K562 (cell line): ENCODE data around the gene RIPK3. TPM values are rescaled to one million over a fixed set of nuclear protein-coding genes. Genes with fewer than 3 reads are reported as not detected.

ENCODE experiments used
- ATAC-seq: fragments of 200-7000 bp; cut with Tn5 transposase; 3 replicates; pipeline ENCODE4 v1.9.1; 2020; ENCODE audit warnings: moderate library complexity
- BruUV-seq: library from RNA; stranded (reverse); fragments of 400-500 nt; replicated peaks from 2 replicates; lab custom pipeline; 2021; lab: Mats Ljungman, UMichigan
- CTCF ChIA-PET: fragments of 300-600 bp; formaldehyde crosslinking; extraction: SDS; loops from one replicate; lab custom pipeline; 2021; ENCODE audit warnings: low intra/inter-chr PET ratio; lab: Yijun Ruan, JAX
- POLR2A ChIA-PET: fragments of 300-600, 350-650 bp; sonication (Branson Sonifier 250); formaldehyde crosslinking; extraction: SDS; loops from one replicate; lab custom pipeline; 2021; ENCODE audit warnings: antibody characterized with exemption, inconsistent platforms; lab: Yijun Ruan, JAX
- DNase-seq, 4 experiments: peaks; one replicate each; pipeline versions ENCODE4 v3.0.0 to v3.0.0-alpha.2; 2011 to 2018; ENCODE audit warnings: low spot score in 3 of 4, mixed read lengths in 3 of 4; ENCODE audit errors: extremely low read depth in 1 of 4
- FAIRE-seq: peaks from 2 replicates; lab custom pipeline; 2011; peaks lifted over from hg19 to GRCh38; lab: Jason Lieb, UNC
- H2AFZ ChIP-seq: 2 replicates; pipeline ENCODE4 v1.6.0; 2011; ENCODE audit warnings: low read depth, low read length, control low read depth, inconsistent platforms
- H3K27ac ChIP-seq: fragments of 200-600 bp; 3 replicates; pipeline ENCODE4 v1.8.0; 2011; ENCODE audit warnings: low read depth, mild to moderate bottlenecking, control low read depth, inconsistent platforms, low read length, moderate library complexity, mixed read lengths; ENCODE audit errors: extremely low read depth
- H3K27me3 ChIP-seq, 2 experiments: fragments of 300-600 bp in 1 of 2; 2 replicates in 1 of 2; 3 replicates in 1 of 2; pipeline versions ENCODE4 v1.6.0 to v1.8.0; 2011; ENCODE audit warnings: inconsistent platforms in 2 of 2, low read length in 2 of 2, mild to moderate bottlenecking in 1 of 2, mixed read lengths in 1 of 2, moderate library complexity in 1 of 2; ENCODE audit not compliant: control insufficient read depth in 2 of 2, insufficient read depth in 2 of 2
- H3K36me3 ChIP-seq: fragments of 300-600 bp; 3 replicates; pipeline ENCODE4 v1.8.0; 2011; ENCODE audit warnings: mild to moderate bottlenecking, low read length, inconsistent platforms; ENCODE audit not compliant: control insufficient read depth, insufficient read depth
- H3K4me1 ChIP-seq, 2 experiments: fragments of 200-600 bp in 1 of 2; replicated peaks in 1 of 2; 2 replicates in 1 of 2; 3 replicates in 1 of 2; pipeline versions ENCODE4 v1.5.1 to v1.8.0; 2011; ENCODE audit warnings: inconsistent platforms in 2 of 2, low read length in 2 of 2, mild to moderate bottlenecking in 1 of 2, mixed read lengths in 1 of 2, moderate library complexity in 1 of 2; ENCODE audit not compliant: control insufficient read depth in 2 of 2, insufficient read depth in 2 of 2
- H3K4me2 ChIP-seq: 2 replicates; pipeline ENCODE4 v1.6.1; 2011; ENCODE audit warnings: low read length, control low read depth, inconsistent platforms, mixed read lengths; ENCODE audit not compliant: insufficient read depth
- H3K4me3 ChIP-seq: fragments of 200-600 bp; sonication (generic), shearing (Covaris generic); 2 replicates; pipeline ENCODE4 v1.5.1; 2016; ENCODE audit warnings: control low read depth, inconsistent platforms
- H3K79me2 ChIP-seq: fragments of 200-600 bp; 3 replicates; pipeline ENCODE4 v1.8.0; 2011; ENCODE audit warnings: low read length, inconsistent platforms; ENCODE audit not compliant: control insufficient read depth, insufficient read depth
- H3K9ac ChIP-seq, 2 experiments: 2 replicates each; pipeline versions ENCODE4 v1.6.0 to v1.6.1; 2011; ENCODE audit warnings: low read depth in 2 of 2, low read length in 2 of 2, control low read depth in 1 of 2, inconsistent platforms in 1 of 2, mild to moderate bottlenecking in 1 of 2, mixed read lengths in 1 of 2; ENCODE audit not compliant: insufficient read depth in 1 of 2
- H3K9me1 ChIP-seq: one replicate; pipeline ENCODE4 v1.6.0; 2011; ENCODE audit warnings: inconsistent platforms, mild to moderate bottlenecking, low read length, moderate library complexity; ENCODE audit not compliant: control insufficient read depth, insufficient read depth
- H3K9me3 ChIP-seq: replicated peaks from 2 replicates; pipeline ENCODE4 v1.5.1; 2011; ENCODE audit warnings: low read depth, low read length, inconsistent platforms; ENCODE audit not compliant: control insufficient read depth, insufficient read depth
- H4K20me1 ChIP-seq: replicated peaks from 2 replicates; pipeline ENCODE4 v1.6.1; 2011; ENCODE audit warnings: low read length, inconsistent platforms, mixed read lengths; ENCODE audit not compliant: control insufficient read depth, insufficient read depth
- CHD2 ChIP-seq: IDR thresholded peaks from 2 replicates; pipeline ENCODE4 v1.6.1; 2011; ENCODE audit warnings: low read depth, low read length
- ETV5 ChIP-seq: sonication (generic); formaldehyde crosslinking; IDR thresholded peaks from 2 replicates; pipeline ENCODE4 v1.4.0; 2020; ENCODE audit warnings: low read depth, mild to moderate bottlenecking, missing genetic modification reagents
- SRSF1 ChIP-seq: fragments of 200-400 bp; formaldehyde crosslinking; IDR thresholded peaks from 2 replicates; pipeline ENCODE4 v1.6.1; 2017; ENCODE audit warnings: mild to moderate bottlenecking, low read depth, low read length, moderate library complexity
- WGBS: fragments of 100-300 bp; shearing (Covaris generic); methylation state at CpG from one replicate; pipeline ENCODE4 v1.1.6; 2016; ENCODE audit warnings: low coverage, mixed read lengths; ENCODE audit not compliant: insufficient coverage; ENCODE audit errors: missing lambda C conversion rate; 5-methylcytosine and 5-hydroxymethylcytosine counted together
- in situ Hi-C: fragments of 300-500 bp; cut with MboI; formaldehyde crosslinking; loops from 4 replicates; pipeline ENCODE4 v1.15.0; 2018; ENCODE audit warnings: inconsistent platforms, mixed read lengths
- intact Hi-C: fragments of 100-400 bp; cut with micrococcal nuclease; formaldehyde crosslinking; loops from 2 replicates; pipeline ENCODE4 v1.14.2; 2022
- polyA plus RNA-seq, 8 experiments: library from polyadenylated mRNA; depleted of rRNA in 4 of 8; stranded (reverse) in 5 of 8; unstranded in 3 of 8; fragments of >200 nt; fragmentation: Nextera tagmentation in 2 of 8; fragmentation: Illumina TruSeq in 1 of 8; extraction: Ambion mirVana in 2 of 8; extraction: Trizol in 1 of 8; gene quantifications; 2 replicates each; pipeline versions ENCODE4 v1.2.1 to v1.2.3, GENCODE V29; 2011 to 2014; ENCODE audit warnings: inconsistent platforms in 1 of 8, missing spikeins in 1 of 8
- total RNA-seq, 7 experiments: library from RNA; depleted of rRNA in 6 of 7; stranded (reverse); fragments of >200 nt in 6 of 7; fragmentation: Illumina TruSeq in 2 of 7; extraction: Trizol in 2 of 7; gene quantifications; 2 replicates each; pipeline versions ENCODE4 v1.2.1 to v1.2.3, GENCODE V29; 2011 to 2021; ENCODE audit warnings: low replicate concordance in 1 of 7
- TF ChIP-seq, protein P1 (sequence below), 2 experiments: fragments of 450-650 bp; IDR thresholded peaks; 2 replicates each; pipeline ENCODE4 v1.6.1; 2016
- TF ChIP-seq, protein P2 (sequence below): fragments of 250-450 bp; sonication (Bioruptor Pico); IDR thresholded peaks from 2 replicates; pipeline ENCODE4 v1.8.0; 2021; ENCODE audit warnings: moderate library complexity, mild to moderate bottlenecking, inconsistent platforms

The RIPK3 gene
- total and polyA plus RNA-seq, 9 of the 15 experiments (the other 6 are each of a cell fraction or from before 2014, with no cell fraction given), result 0.03 to 0.43 (median 0.28) TPM; not detected in 3

DNA sequence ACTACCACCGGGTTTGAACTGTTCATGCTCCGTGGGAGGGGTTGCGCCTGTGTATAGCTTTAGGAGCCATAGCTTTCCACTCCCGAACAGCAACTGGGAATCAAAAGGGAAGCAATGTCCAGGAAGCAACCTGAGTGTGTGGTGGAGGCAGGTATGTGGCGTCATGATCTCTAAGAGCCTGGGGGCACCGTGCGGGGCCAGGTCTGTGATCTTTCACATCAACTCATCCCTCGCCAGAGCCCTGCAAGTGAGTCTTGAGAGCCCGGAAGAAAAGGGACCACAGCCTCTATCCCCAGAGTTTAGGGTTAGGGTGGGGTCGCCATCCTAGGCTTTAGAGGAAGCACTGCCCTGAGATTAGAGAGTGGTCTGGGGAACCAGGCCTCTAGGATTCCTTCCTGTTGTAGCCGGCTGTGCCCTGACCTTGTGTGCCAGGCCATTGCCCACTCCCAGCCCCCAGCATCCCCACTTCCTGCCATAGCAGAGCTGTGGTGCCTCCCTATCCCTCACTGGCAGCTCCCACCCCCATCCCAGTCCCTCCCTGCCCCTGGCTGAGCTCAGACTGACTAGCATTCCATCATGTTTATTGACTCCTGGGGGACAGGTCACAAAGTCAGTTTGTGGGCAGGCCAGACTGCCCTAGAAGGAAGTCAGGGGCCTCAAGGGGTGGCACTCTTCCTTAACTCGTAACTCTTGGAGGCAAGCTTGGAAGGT lies 4.2 kb downstream of the RIPK3 start:
- TF ChIP-seq SRSF1 (no peak), CHD2 (no peak), ETV5 (no peak)
- TF ChIP-seq, protein P1, sequence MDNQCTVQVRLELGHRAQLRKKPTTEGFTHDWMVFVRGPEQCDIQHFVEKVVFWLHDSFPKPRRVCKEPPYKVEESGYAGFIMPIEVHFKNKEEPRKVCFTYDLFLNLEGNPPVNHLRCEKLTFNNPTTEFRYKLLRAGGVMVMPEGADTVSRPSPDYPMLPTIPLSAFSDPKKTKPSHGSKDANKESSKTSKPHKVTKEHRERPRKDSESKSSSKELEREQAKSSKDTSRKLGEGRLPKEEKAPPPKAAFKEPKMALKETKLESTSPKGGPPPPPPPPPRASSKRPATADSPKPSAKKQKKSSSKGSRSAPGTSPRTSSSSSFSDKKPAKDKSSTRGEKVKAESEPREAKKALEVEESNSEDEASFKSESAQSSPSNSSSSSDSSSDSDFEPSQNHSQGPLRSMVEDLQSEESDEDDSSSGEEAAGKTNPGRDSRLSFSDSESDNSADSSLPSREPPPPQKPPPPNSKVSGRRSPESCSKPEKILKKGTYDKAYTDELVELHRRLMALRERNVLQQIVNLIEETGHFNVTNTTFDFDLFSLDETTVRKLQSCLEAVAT (IDR thresholded peaks at IDR 0.05), result no peak
- TF ChIP-seq, protein P2, sequence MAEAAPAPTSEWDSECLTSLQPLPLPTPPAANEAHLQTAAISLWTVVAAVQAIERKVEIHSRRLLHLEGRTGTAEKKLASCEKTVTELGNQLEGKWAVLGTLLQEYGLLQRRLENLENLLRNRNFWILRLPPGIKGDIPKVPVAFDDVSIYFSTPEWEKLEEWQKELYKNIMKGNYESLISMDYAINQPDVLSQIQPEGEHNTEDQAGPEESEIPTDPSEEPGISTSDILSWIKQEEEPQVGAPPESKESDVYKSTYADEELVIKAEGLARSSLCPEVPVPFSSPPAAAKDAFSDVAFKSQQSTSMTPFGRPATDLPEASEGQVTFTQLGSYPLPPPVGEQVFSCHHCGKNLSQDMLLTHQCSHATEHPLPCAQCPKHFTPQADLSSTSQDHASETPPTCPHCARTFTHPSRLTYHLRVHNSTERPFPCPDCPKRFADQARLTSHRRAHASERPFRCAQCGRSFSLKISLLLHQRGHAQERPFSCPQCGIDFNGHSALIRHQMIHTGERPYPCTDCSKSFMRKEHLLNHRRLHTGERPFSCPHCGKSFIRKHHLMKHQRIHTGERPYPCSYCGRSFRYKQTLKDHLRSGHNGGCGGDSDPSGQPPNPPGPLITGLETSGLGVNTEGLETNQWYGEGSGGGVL, result no peak
- 25% methylated on average over 8 of the region's 12 CpGs for WGBS
- no peaks in the 10 kb centered on the region for H3K9me1 ChIP-seq
- BruUV-seq, result no TSS peak
- no peaks in the 10 kb centered on the region for H3K9me3 ChIP-seq
- no peaks in the 10 kb centered on the region for H4K20me1 ChIP-seq
- FAIRE-seq (no peak), DNase-seq (no peak), ATAC-seq (no peak)
- H3K9ac ChIP-seq, result no peak overlapping the region
- no peak overlapping the region for H3K27ac ChIP-seq
- no peaks in the 10 kb centered on the region for H3K79me2 ChIP-seq
- CTCF ChIA-PET, result interaction anchor here (3.1 to 3.5 kb wide), 2 partner anchors 96 to 101 kb away, joined by 19 to 35 read pairs; no protein-coding TSS in a partner anchor
- no peak overlapping the region for H3K4me3 ChIP-seq
- no peak overlapping the region for H3K4me2 ChIP-seq
- H3K36me3 ChIP-seq, result no peaks in the 10 kb centered on the region
- H3K4me1 ChIP-seq, result peaks cover 5 to 43% of the 10 kb centered on the region in 2 experiments; a peak in 4 of 5 replicates
- in situ Hi-C loops (loop anchor here (25.0 kb wide), 1 partner anchor 352 kb away; no protein-coding TSS in a partner anchor), intact Hi-C loops (no loop called here)
- no peak overlapping the region for H2AFZ ChIP-seq
- H3K27me3 ChIP-seq, result peaks cover 0 to 9% of the 10 kb centered on the region in 2 experiments; a peak in 1 of 5 replicates
- POLR2A ChIA-PET, result interaction anchor here (0.7 to 1.0 kb wide), 2 partner anchors 96 kb away, joined by 3 to 4 read pairs; no protein-coding TSS in a partner anchor
